A549 (cell line): Measurements from ENCODE around the gene PLPP4. TPM values are rescaled to one million over a fixed set of nuclear protein-coding genes. Genes with fewer than 3 reads are reported as not detected.

Experiments used
- ATAC-seq, 2 experiments: fragments of 200-7000 bp in 1 of 2; fragments of >200 bp in 1 of 2; cut with Nextera tagmentation in 1 of 2; cut with Tn5 transposase in 1 of 2; 3 replicates each; pipeline versions ENCODE4 v1.8.0 to v1.9.1; 2018 to 2020; ENCODE audit warnings: mild to moderate bottlenecking in 1 of 2, moderate library complexity in 1 of 2
- CTCF ChIA-PET: fragments of 300-600 bp; sonication (Branson Sonifier 250); formaldehyde crosslinking; extraction: SDS; loops from one replicate; lab custom pipeline; 2021; ENCODE audit warnings: antibody characterized with exemption, inconsistent platforms; lab: Yijun Ruan, JAX
- POLR2A ChIA-PET: fragments of 350-600 bp; formaldehyde crosslinking; extraction: SDS; loops from one replicate; lab custom pipeline; 2021; ENCODE audit warnings: antibody characterized with exemption, inconsistent platforms; lab: Yijun Ruan, JAX
- DNase-seq, 2 experiments: peaks; one replicate each; pipeline versions ENCODE4 v3.0.0 to v3.0.0-alpha.2; 2011 to 2016; ENCODE audit warnings: low read depth in 1 of 2, low spot score in 1 of 2
- FAIRE-seq: peaks from 2 replicates; lab custom pipeline; 2011; peaks lifted over from hg19 to GRCh38; lab: Jason Lieb, UNC
- H3K27ac ChIP-seq, 2 experiments: fragments of >200 bp; sonication (Bioruptor Twin); formaldehyde crosslinking; 3 replicates each; pipeline ENCODE4 v1.5.1; 2016 to 2017
- H3K4me1 ChIP-seq: fragments of >200 bp; sonication (Bioruptor Twin); formaldehyde crosslinking; 3 replicates; pipeline ENCODE4 v1.6.1; 2016
- H3K4me2 ChIP-seq: fragments of >200 bp; sonication (Bioruptor Twin); formaldehyde crosslinking; 3 replicates; pipeline ENCODE4 v1.6.1; 2016
- H3K4me3 ChIP-seq: fragments of >200 bp; sonication (Bioruptor Twin); formaldehyde crosslinking; 3 replicates; pipeline ENCODE4 v1.5.1; 2016
- H3K9me3 ChIP-seq: fragments of >200 bp; sonication (Bioruptor Twin); formaldehyde crosslinking; 3 replicates; pipeline ENCODE4 v1.6.1; 2016
- BCL3 ChIP-seq: fragments of >200 bp; sonication (Bioruptor Twin); formaldehyde crosslinking; IDR thresholded peaks from 3 replicates; pipeline ENCODE4 v1.6.1; 2016
- CBX8 ChIP-seq: fragments of 200-600 bp; sonication (generic); IDR thresholded peaks from 2 replicates; pipeline ENCODE4 v1.6.1; 2016
- CHD2 ChIP-seq: fragments of 150-350 bp; IDR thresholded peaks from 2 replicates; pipeline ENCODE4 v1.6.1; 2014; ENCODE audit warnings: low read length; ENCODE audit not compliant: partially characterized antibody
- CHD4 ChIP-seq: fragments of 200-600 bp; sonication (generic); IDR thresholded peaks from 2 replicates; pipeline ENCODE4 v1.6.1; 2016; ENCODE audit warnings: antibody characterized with exemption, mild to moderate bottlenecking, borderline replicate concordance
- CTCF ChIP-seq: fragments of >200 bp; sonication (Bioruptor Twin); formaldehyde crosslinking; IDR thresholded peaks from 3 replicates; pipeline ENCODE4 v1.5.1; 2016
- E2F6 ChIP-seq: IDR thresholded peaks from 2 replicates; pipeline ENCODE4 v1.6.1; 2012; ENCODE audit warnings: low read depth, borderline replicate concordance
- EHMT2 ChIP-seq: fragments of 200-600 bp; sonication (generic); IDR thresholded peaks from 2 replicates; pipeline ENCODE4 v1.6.1; 2016; ENCODE audit warnings: antibody characterized with exemption, low read depth, mild to moderate bottlenecking, moderate library complexity
- ELK1 ChIP-seq: fragments of 150-350 bp; IDR thresholded peaks from 2 replicates; pipeline ENCODE4 v1.6.1; 2014; ENCODE audit warnings: low read depth, mild to moderate bottlenecking, low read length
- EP300 ChIP-seq, 2 experiments: fragments of >200 bp; sonication (Bioruptor Twin); formaldehyde crosslinking; IDR thresholded peaks; 2 replicates in 1 of 2; 3 replicates in 1 of 2; pipeline ENCODE4 v1.6.1; 2016 to 2017
- FOSB ChIP-seq: fragments of 250-450 bp; sonication (Bioruptor Pico); IDR thresholded peaks from 2 replicates; pipeline ENCODE4 v1.5.0; 2020; ENCODE audit warnings: mild to moderate bottlenecking, moderate library complexity
- HDAC2 ChIP-seq: fragments of 200-600 bp; sonication (generic); IDR thresholded peaks from 2 replicates; pipeline ENCODE4 v1.6.1; 2016
- JUNB ChIP-seq: fragments of >200 bp; sonication (Bioruptor Twin); formaldehyde crosslinking; IDR thresholded peaks from 2 replicates; pipeline ENCODE4 v1.6.1; 2016
- MAZ ChIP-seq: fragments of 150-350 bp; IDR thresholded peaks from 2 replicates; pipeline ENCODE4 v1.6.1; 2014; ENCODE audit warnings: antibody characterized with exemption, low read depth, low read length, borderline replicate concordance
- MYC ChIP-seq: IDR thresholded peaks from 2 replicates; pipeline ENCODE4 v1.6.1; 2012; ENCODE audit warnings: mild to moderate bottlenecking, inconsistent platforms, low read length, improper control_type of control experiment, borderline replicate concordance
- NR3C1 ChIP-seq: fragments of >200 bp; sonication (Bioruptor Twin); formaldehyde crosslinking; IDR thresholded peaks from 3 replicates; pipeline ENCODE4 v1.6.1; 2017
- PBX3 ChIP-seq: IDR thresholded peaks from 2 replicates; pipeline ENCODE4 v1.6.1; 2012
- REST ChIP-seq: fragments of 200-600 bp; sonication (generic); IDR thresholded peaks from 2 replicates; pipeline ENCODE4 v1.6.1; 2016; ENCODE audit warnings: antibody characterized with exemption, mild to moderate bottlenecking, moderate library complexity
- RNF2 ChIP-seq: fragments of 200-600 bp; sonication (generic); IDR thresholded peaks from 2 replicates; pipeline ENCODE4 v1.6.1; 2016; ENCODE audit warnings: low read depth, mild to moderate bottlenecking, antibody characterized with exemption, moderate library complexity, borderline replicate concordance
- SREBF2 ChIP-seq: fragments of 450-650 bp; IDR thresholded peaks from 2 replicates; pipeline ENCODE4 v1.6.1; 2014; ENCODE audit warnings: mild to moderate bottlenecking, moderate library complexity
- TFCP2L1 ChIP-seq: fragments of 250-450 bp; sonication (Bioruptor Pico); IDR thresholded peaks from 2 replicates; pipeline ENCODE4 v1.5.0; 2021; ENCODE audit warnings: mild to moderate bottlenecking
- ZSCAN20 ChIP-seq: fragments of 250-450 bp; sonication (Bioruptor Pico); IDR thresholded peaks from 2 replicates; pipeline ENCODE4 v1.8.0; 2022; ENCODE audit warnings: mild to moderate bottlenecking, moderate library complexity
- WGBS: methylation state at CpG from one replicate; pipeline ENCODE4 v1.1.6; 2017; ENCODE audit errors: missing lambda C conversion rate; 5-methylcytosine and 5-hydroxymethylcytosine counted together
- polyA plus RNA-seq, 4 experiments: library from polyadenylated mRNA; depleted of rRNA in 3 of 4; stranded (reverse); fragments of >200 nt; fragmentation: RNase III in 1 of 4; extraction: RNeasy Plus Mini Kit Qiagen cat#74134 plus additional on column Dnase treatment in 1 of 4; gene quantifications; 2 replicates in 3 of 4; 3 replicates in 1 of 4; pipeline ENCODE4 v1.2.3, GENCODE V29; 2011 to 2017

Gene PLPP4
- polyA plus RNA-seq, 2 of the 4 experiments (the other 2 are of a cell fraction) = not detected

GRCh38 chr10:120492346-120492745 lies 35.3 kb downstream of the PLPP4 start:
- ChIA-PET POLR2A (no interaction called here), CTCF (interaction anchor here (1.3 kb wide), 1 partner anchor 17 kb away, joined by 3 read pairs; no protein-coding TSS in a partner anchor)
- FAIRE-seq (no peak), ATAC-seq (no peak), DNase-seq (no peak)
- Histone ChIP-seq H3K4me2 (no peak overlapping the region), H3K4me3 (no peak overlapping the region), H3K9me3 (no peaks in the 10 kb centered on the region), H3K4me1 (no peaks in the 10 kb centered on the region), H3K27ac (no peak overlapping the region)
- WGBS = 0% methylated on average over 3 of the region's 3 CpGs
- no peak for TF ChIP-seq BCL3
- no peak for TF ChIP-seq CHD2
- no peak for TF ChIP-seq MYC
- TF ChIP-seq MAZ = no peak
- no peak for TF ChIP-seq HDAC2
- no peak for TF ChIP-seq JUNB
- TF ChIP-seq EHMT2 = no peak
- no peak for TF ChIP-seq CBX8
- TF ChIP-seq RNF2 = no peak
- TF ChIP-seq NR3C1 = no peak
- TF ChIP-seq REST = no peak
- no peak for TF ChIP-seq FOSB (CRISPR knock-in tag)
- TF ChIP-seq E2F6 = no peak
- TF ChIP-seq ZSCAN20 (CRISPR knock-in tag) = no peak
- TF ChIP-seq ELK1 = no peak
- TF ChIP-seq CHD4 = no peak
- no peak for TF ChIP-seq TFCP2L1
- TF ChIP-seq, all 56 proteins: peak for 0

GRCh38 chr10:120493411-120494312 lies 36.6 kb downstream of the PLPP4 start:
- POLR2A ChIA-PET = no interaction called here
- DNase-seq = no peak
- no peaks in the 10 kb centered on the region for H3K4me1 ChIP-seq
- no peak overlapping the region for H3K4me3 ChIP-seq
- CTCF ChIA-PET = interaction anchor here (1.3 kb wide), 1 partner anchor 16 kb away, joined by 3 read pairs; no protein-coding TSS in a partner anchor
- FAIRE-seq = no peak
- TF ChIP-seq EP300 (IDR thresholded peaks at IDR 0.05) (no peak), CHD2 (no peak), PBX3 (no peak), CTCF (no peak), SREBF2 (no peak)
- no peaks in the 10 kb centered on the region for H3K9me3 ChIP-seq
- no peak overlapping the region for H3K27ac ChIP-seq
- 11% methylated on average over 9 of the region's 11 CpGs for WGBS
- no peak overlapping the region for H3K4me2 ChIP-seq
- no peak for ATAC-seq
